Measurements from ENCODE around the gene TUBG2.

- TF ChIP-seq CTCF (IDR thresholded peaks at IDR 0.05) (peak in 2 of 3 donors; percentile 19 to 40), POLR2A (IDR thresholded peaks at IDR 0.05) (peak; percentile 86)
Observed at GRCh38 chr17:42676424-42677011, 17.4 kb downstream of the TUBG2 start, which contains the start of gene PLEKHH3.
